ENCODE data around the gene AAMP. TPM values are rescaled to one million over a fixed set of nuclear protein-coding genes. Genes with fewer than 3 reads are reported as not detected.
A peak's percentile ranks its signal among the peaks of the same experiment; 100 is the strongest.

The AAMP gene
- total RNA-seq, 2 donors from 2014 or later = 96.1 to 137 TPM

DNA sequence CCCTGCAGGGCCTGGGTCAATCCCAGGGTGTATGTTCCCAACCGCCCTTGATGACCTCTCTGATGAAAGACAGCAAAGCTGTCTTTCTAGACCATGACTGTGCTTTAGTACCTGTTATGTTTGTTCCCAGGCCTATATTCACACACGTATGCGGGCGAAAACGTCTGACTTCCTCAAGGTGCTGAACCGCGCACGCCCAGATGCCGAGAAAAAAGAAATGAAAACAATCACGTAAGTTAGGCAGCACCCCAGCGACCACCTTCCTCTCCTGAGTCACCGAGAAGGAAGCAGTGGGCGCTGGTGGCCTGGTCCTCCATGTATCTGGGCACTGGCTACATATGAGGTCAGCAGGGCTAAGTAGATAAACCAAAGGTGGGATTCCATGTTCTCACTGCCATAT, 20.2 kb downstream of the AAMP start:
- DNase-seq = no peak
- intact Hi-C loops (cut with DNase I) = no loop called here

DNA sequence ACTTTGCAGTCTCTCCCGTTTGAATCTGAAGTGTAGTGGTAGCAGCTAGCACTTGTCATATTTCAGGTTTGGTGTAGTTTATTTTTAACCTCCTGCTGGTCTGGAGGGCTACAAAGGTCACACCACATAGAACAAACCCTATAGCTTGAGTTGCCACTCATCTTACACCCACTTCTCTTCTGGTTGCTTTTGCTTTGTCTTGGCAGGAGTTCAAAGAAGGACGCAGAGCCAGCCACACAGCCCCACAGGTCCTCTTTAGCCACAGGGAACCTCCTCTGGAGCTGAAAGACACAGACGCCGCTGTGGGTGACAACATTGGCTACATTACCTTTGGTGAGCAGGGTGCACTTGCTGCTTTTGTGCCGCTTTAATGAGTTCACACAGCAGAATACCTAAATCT, 24.7 kb downstream of the AAMP start:
- Histone ChIP-seq H3K27ac (no peak overlapping the region), H3K27me3 (no peaks in the 10 kb centered on the region), H3K9me3 (no peaks in the 10 kb centered on the region), H3K4me1 (no peaks in the 10 kb centered on the region), H3K4me3 (no peak overlapping the region), H3K9ac (ENCODE audit: low read depth in 2 of 2, low read length in 2 of 2) (no peak overlapping the region), H3K36me3 (peaks cover 50% of the 10 kb centered on the region)
- TF ChIP-seq, protein P1, sequence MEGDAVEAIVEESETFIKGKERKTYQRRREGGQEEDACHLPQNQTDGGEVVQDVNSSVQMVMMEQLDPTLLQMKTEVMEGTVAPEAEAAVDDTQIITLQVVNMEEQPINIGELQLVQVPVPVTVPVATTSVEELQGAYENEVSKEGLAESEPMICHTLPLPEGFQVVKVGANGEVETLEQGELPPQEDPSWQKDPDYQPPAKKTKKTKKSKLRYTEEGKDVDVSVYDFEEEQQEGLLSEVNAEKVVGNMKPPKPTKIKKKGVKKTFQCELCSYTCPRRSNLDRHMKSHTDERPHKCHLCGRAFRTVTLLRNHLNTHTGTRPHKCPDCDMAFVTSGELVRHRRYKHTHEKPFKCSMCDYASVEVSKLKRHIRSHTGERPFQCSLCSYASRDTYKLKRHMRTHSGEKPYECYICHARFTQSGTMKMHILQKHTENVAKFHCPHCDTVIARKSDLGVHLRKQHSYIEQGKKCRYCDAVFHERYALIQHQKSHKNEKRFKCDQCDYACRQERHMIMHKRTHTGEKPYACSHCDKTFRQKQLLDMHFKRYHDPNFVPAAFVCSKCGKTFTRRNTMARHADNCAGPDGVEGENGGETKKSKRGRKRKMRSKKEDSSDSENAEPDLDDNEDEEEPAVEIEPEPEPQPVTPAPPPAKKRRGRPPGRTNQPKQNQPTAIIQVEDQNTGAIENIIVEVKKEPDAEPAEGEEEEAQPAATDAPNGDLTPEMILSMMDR (IDR thresholded peaks at IDR 0.05) = no peak
- no peak for DNase-seq
- intact Hi-C loops (cut with DNase I) = no loop called here

More for the DNA sequence above, 20.2 kb downstream of the AAMP start:
- TF ChIP-seq, protein P1 (IDR thresholded peaks at IDR 0.05) = no peak
- H3K27me3 ChIP-seq = no peaks in the 10 kb centered on the region
- H3K27ac ChIP-seq = no peak overlapping the region
- no peak overlapping the region for H3K9ac ChIP-seq (ENCODE audit: low read depth in 2 of 2, low read length in 2 of 2)
- H3K9me3 ChIP-seq = no peaks in the 10 kb centered on the region
- peaks cover 70% of the 10 kb centered on the region for H3K36me3 ChIP-seq
- no peaks in the 10 kb centered on the region for H3K4me1 ChIP-seq
- H3K4me3 ChIP-seq = no peak overlapping the region

DNA sequence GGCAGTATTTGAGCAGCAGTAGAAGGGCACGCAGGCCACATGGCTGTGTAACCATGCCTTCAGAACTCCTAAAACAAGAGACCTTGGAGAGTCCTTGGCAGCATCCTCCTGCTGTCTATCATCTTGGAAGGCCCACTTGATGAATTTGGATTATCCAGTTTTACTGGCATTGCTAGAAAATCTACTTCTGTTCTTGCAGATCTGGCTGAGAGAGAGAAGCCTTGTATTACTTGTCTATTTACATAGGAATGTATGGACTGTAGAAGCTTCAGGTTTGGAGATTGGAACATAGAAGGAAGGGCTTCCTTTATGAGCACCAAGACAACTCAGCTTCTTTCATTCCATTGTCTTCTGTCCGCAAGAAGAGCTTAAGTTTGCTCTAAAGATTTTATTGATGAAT, 25.3 kb downstream of the AAMP start:
- Histone ChIP-seq H3K9ac (ENCODE audit: low read depth in 2 of 2, low read length in 2 of 2) (no peak overlapping the region), H3K36me3 (peaks cover 49% of the 10 kb centered on the region), H3K9me3 (no peaks in the 10 kb centered on the region), H3K27ac (no peak overlapping the region), H3K27me3 (no peaks in the 10 kb centered on the region), H3K4me3 (no peak overlapping the region), H3K4me1 (no peaks in the 10 kb centered on the region)
- DNase-seq = no peak
- TF ChIP-seq, protein P1 (IDR thresholded peaks at IDR 0.05) = no peak
- intact Hi-C loops (cut with DNase I) = no loop called here

DNA sequence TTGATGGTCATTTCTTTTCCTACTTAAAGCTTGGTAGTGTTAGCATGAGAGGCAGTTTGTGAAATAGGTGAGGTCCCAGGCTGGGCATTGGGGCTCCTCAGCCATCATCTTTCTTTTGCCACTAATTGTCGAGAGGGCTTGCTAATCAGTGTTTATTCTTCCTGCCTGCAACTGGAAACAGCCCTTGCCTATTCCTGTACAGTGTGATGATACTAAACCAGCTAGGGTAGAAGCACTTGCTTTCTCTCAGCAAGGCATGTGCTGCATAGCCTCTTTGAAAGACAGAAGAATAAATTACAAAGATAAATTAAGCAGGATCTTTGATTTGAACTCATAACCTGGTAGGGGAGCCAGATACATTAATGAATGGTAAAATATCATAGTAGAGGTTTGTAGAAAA, 25.7 kb downstream of the AAMP start:
- Histone ChIP-seq H3K27me3 (no peaks in the 10 kb centered on the region), H3K4me1 (no peaks in the 10 kb centered on the region), H3K27ac (no peak overlapping the region), H3K36me3 (peaks cover 45% of the 10 kb centered on the region), H3K9me3 (no peaks in the 10 kb centered on the region), H3K4me3 (no peak overlapping the region), H3K9ac (ENCODE audit: low read depth in 2 of 2, low read length in 2 of 2) (no peak overlapping the region)
- intact Hi-C loops (cut with DNase I) = no loop called here
- TF ChIP-seq, protein P1 (IDR thresholded peaks at IDR 0.05) = no peak
- no peak for DNase-seq

DNA sequence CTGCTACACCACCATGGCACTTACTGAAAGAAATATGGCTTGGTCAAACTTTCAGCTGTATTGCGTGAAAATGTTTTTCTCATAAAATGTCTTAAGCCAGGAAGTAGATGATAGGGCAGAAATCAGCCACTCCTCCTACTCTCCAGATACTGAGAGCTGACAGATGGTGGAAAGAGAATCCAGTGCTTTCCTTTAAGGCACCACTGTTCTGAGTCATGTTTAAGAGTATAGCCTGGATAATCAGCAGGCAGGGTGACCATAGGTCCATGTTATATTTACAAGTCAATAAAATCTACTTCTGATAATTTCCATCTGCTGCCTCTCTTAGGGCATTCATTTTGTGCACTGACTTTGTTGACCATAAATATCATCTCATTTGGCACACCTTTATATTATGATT, 31.1 kb downstream of the AAMP start:
- intact Hi-C loops (cut with DNase I) = no loop called here
- Histone ChIP-seq H3K9ac (ENCODE audit: low read depth in 2 of 2, low read length in 2 of 2) (no peak overlapping the region), H3K36me3 (peaks cover 29% of the 10 kb centered on the region), H3K27me3 (no peaks in the 10 kb centered on the region), H3K27ac (peak overlapping the region; percentile 7), H3K9me3 (no peaks in the 10 kb centered on the region), H3K4me3 (no peak overlapping the region), H3K4me1 (no peaks in the 10 kb centered on the region)
- no peak for DNase-seq
- TF ChIP-seq, protein P1 (IDR thresholded peaks at IDR 0.05) = no peak

DNA sequence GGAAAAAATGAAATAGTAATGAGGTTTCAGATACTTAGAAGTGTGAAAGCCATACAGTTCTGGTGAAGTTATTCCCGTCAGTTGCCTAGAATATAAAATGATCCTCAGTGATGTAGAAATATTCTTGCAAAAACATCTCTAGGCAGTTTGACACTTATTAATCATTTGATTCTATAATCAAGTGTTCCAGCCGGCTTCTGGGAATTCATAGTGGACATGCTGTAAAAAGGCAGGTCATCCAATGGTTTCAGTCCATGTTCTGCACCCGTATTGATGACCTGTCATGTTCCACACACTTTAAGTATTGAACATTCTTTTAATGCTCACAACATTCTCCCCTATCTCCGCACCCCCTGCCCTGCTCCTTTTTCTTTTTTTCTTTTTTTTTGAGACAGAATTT, 33.1 kb downstream of the AAMP start:
- Histone ChIP-seq H3K36me3 (peaks cover 17% of the 10 kb centered on the region), H3K27ac (no peak overlapping the region), H3K9me3 (no peaks in the 10 kb centered on the region), H3K9ac (ENCODE audit: low read depth in 2 of 2, low read length in 2 of 2) (no peak overlapping the region), H3K4me1 (no peaks in the 10 kb centered on the region), H3K27me3 (no peaks in the 10 kb centered on the region), H3K4me3 (no peak overlapping the region)
- no peak for DNase-seq
- intact Hi-C loops (cut with DNase I) = no loop called here
- TF ChIP-seq, protein P1 (IDR thresholded peaks at IDR 0.05) = no peak

All from colonic mucosa (tissue), 4 donors.